ENCODE data around the gene CLEC19A.

The CLEC19A gene

GRCh38 chr16:19283637-19284036, 1.9 kb upstream of the CLEC19A start:
- TF ChIP-seq CTCF (IDR thresholded peaks at IDR 0.05): no peak
- Histone ChIP-seq H3K27ac (no peak overlapping the region), H3K79me2 (no peaks in the 10 kb centered on the region)

GRCh38 chr16:19284207-19284606, 1.3 kb upstream of the CLEC19A start:
- Histone ChIP-seq H3K9ac (no peak overlapping the region), H3K4me3 (ENCODE audit: low read depth, low read length) (no peak overlapping the region), H3K4me1 (no peaks in the 10 kb centered on the region), H3K27me3 (ENCODE audit: control insufficient read depth, insufficient read depth, low read length) (no peaks in the 10 kb centered on the region), H3K36me3 (ENCODE audit: control insufficient read depth, insufficient read depth, low read length) (no peaks in the 10 kb centered on the region), H3K79me2 (no peaks in the 10 kb centered on the region), H2AFZ (no peak overlapping the region), H3K4me2 (ENCODE audit: low read length) (no peak overlapping the region), H3K27ac (no peak overlapping the region), H3K9me3 (ENCODE audit: control insufficient read depth, low read length) (no peaks in the 10 kb centered on the region)
- no peak for TF ChIP-seq CTCF (IDR thresholded peaks at IDR 0.05)

More at GRCh38 chr16:19283637-19284036, 1.9 kb upstream of the CLEC19A start:
- H3K27me3 ChIP-seq (ENCODE audit: control insufficient read depth, insufficient read depth, low read length): no peaks in the 10 kb centered on the region
- H3K4me3 ChIP-seq (ENCODE audit: low read depth, low read length): no peak overlapping the region
- H2AFZ ChIP-seq: no peak overlapping the region
- H3K36me3 ChIP-seq (ENCODE audit: control insufficient read depth, insufficient read depth, low read length): no peaks in the 10 kb centered on the region
- H3K9ac ChIP-seq: no peak overlapping the region
- H3K9me3 ChIP-seq (ENCODE audit: control insufficient read depth, low read length): no peaks in the 10 kb centered on the region
- no peaks in the 10 kb centered on the region for H3K4me1 ChIP-seq
- H3K4me2 ChIP-seq (ENCODE audit: low read length): no peak overlapping the region

- no peaks in the 10 kb centered on the region for H3K4me1 ChIP-seq
- H3K9ac ChIP-seq: no peak overlapping the region
- H3K9me3 ChIP-seq (ENCODE audit: control insufficient read depth, low read length): no peaks in the 10 kb centered on the region
These were observed 1.3 kb downstream of the CLEC19A start for GRCh38 chr16:19286827-19287226.

GRCh38 chr16:19287241-19287640, 1.7 kb downstream of the CLEC19A start:
- H3K4me2 ChIP-seq (ENCODE audit: low read length): no peak overlapping the region
- no peak overlapping the region for H2AFZ ChIP-seq
- H3K4me1 ChIP-seq: no peaks in the 10 kb centered on the region
- no peaks in the 10 kb centered on the region for H3K9me3 ChIP-seq (ENCODE audit: control insufficient read depth, low read length)
- no peak for TF ChIP-seq CTCF (IDR thresholded peaks at IDR 0.05)
- H3K79me2 ChIP-seq: no peaks in the 10 kb centered on the region
- H3K36me3 ChIP-seq (ENCODE audit: control insufficient read depth, insufficient read depth, low read length): no peaks in the 10 kb centered on the region
- H3K9ac ChIP-seq: no peak overlapping the region
- no peaks in the 10 kb centered on the region for H3K27me3 ChIP-seq (ENCODE audit: control insufficient read depth, insufficient read depth, low read length)
- H3K27ac ChIP-seq: no peak overlapping the region
- no peak overlapping the region for H3K4me3 ChIP-seq (ENCODE audit: low read depth, low read length)

More at GRCh38 chr16:19286827-19287226, 1.3 kb downstream of the CLEC19A start:
- Histone ChIP-seq H3K4me2 (ENCODE audit: low read length) (no peak overlapping the region), H3K79me2 (no peaks in the 10 kb centered on the region), H3K27ac (no peak overlapping the region), H2AFZ (no peak overlapping the region), H3K27me3 (ENCODE audit: control insufficient read depth, insufficient read depth, low read length) (no peaks in the 10 kb centered on the region), H3K4me3 (ENCODE audit: low read depth, low read length) (no peak overlapping the region), H3K36me3 (ENCODE audit: control insufficient read depth, insufficient read depth, low read length) (no peaks in the 10 kb centered on the region)
- TF ChIP-seq CTCF (IDR thresholded peaks at IDR 0.05): no peak
